NCI-H748 (cell line): ENCODE data around the gene CNGA2.

Source experiments
- DNase-seq: peaks from one replicate; lab custom pipeline; 2025; ENCODE audit not compliant: unreplicated experiment; lab: John Stamatoyannopoulos, UW

The CNGA2 gene

GRCh38 chrX:151750511-151750910, 16.0 kb downstream of the CNGA2 start:
- DNase-seq, result no peak

GRCh38 chrX:151752847-151753246, 18.3 kb downstream of the CNGA2 start:
- DNase-seq, result no peak

- DNase-seq, result peak; percentile 17
Observed at GRCh38 chrX:151753313-151754046, 18.9 kb downstream of the CNGA2 start.

GRCh38 chrX:151754047-151754429, 19.5 kb downstream of the CNGA2 start:
- DNase-seq, result no peak

- no peak for DNase-seq
Observed at GRCh38 chrX:151754641-151755215, 20.2 kb downstream of the CNGA2 start.

- no peak for DNase-seq
Observed at GRCh38 chrX:151759041-151759708, 24.6 kb downstream of the CNGA2 start.

GRCh38 chrX:151762802-151763201, 28.3 kb downstream of the CNGA2 start:
- no peak for DNase-seq

- DNase-seq, result no peak
Observed at GRCh38 chrX:151763711-151764110, 29.2 kb downstream of the CNGA2 start.

GRCh38 chrX:151765026-151765425, 30.5 kb downstream of the CNGA2 start:
- no peak for DNase-seq

GRCh38 chrX:151771726-151772125, 37.2 kb downstream of the CNGA2 start:
- no peak for DNase-seq

- no peak for DNase-seq
Observed at GRCh38 chrX:151773434-151773833, 38.9 kb downstream of the CNGA2 start.

- DNase-seq, result no peak
Observed at GRCh38 chrX:151774421-151774820, 39.9 kb downstream of the CNGA2 start.

GRCh38 chrX:151776181-151776731, 41.7 kb downstream of the CNGA2 start:
- no peak for DNase-seq

GRCh38 chrX:151776936-151777335, 42.4 kb downstream of the CNGA2 start:
- DNase-seq, result no peak

GRCh38 chrX:151779258-151779657, 44.7 kb downstream of the CNGA2 start:
- no peak for DNase-seq

- DNase-seq, result no peak
Observed at GRCh38 chrX:151780621-151781020, 46.1 kb downstream of the CNGA2 start.

- DNase-seq, result no peak
Observed at GRCh38 chrX:151789179-151789800, 54.7 kb downstream of the CNGA2 start.

- DNase-seq, result no peak
Observed at GRCh38 chrX:151790481-151791160, 56.1 kb downstream of the CNGA2 start.

- no peak for DNase-seq
Observed at GRCh38 chrX:151791961-151792360, 57.4 kb downstream of the CNGA2 start.

- DNase-seq, result no peak
Observed at GRCh38 chrX:151792505-151792904, 58.0 kb downstream of the CNGA2 start.

GRCh38 chrX:151793886-151794285, 59.3 kb downstream of the CNGA2 start:
- no peak for DNase-seq
